Measurements from ENCODE around the gene RDM1.
"Not testable (repeated sequence)": the region's sequence is repeated elsewhere in the genome, so short reads cannot be mapped to it uniquely, and the experiment has no call there.

Gene RDM1

GRCh38 chr17:35900708-35901480, 29.7 kb downstream of the RDM1 start:
- H3K36me3 ChIP-seq (replicated peaks; ENCODE audit: insufficient read depth, low read length), result no peaks in the 10 kb centered on the region
- H2AFZ ChIP-seq (ENCODE audit: low read length), result no peak overlapping the region
- H3K4me1 ChIP-seq (ENCODE audit: low read length), result no peaks in the 10 kb centered on the region
- H3K79me2 ChIP-seq (ENCODE audit: low read length), result no peaks in the 10 kb centered on the region
- no peaks in the 10 kb centered on the region for H3K9me3 ChIP-seq (replicated peaks; ENCODE audit: insufficient read depth, low read length)
- no peak overlapping the region for H3K9ac ChIP-seq (ENCODE audit: low read length)
- H3F3A ChIP-seq (ENCODE audit: insufficient read depth, low read length), result no peaks in the 10 kb centered on the region
- no peaks in the 10 kb centered on the region for H4K20me1 ChIP-seq (ENCODE audit: insufficient read depth, low read length)
- no peak overlapping the region for H3K4me3 ChIP-seq (ENCODE audit: low read length)
- no peak overlapping the region for H3K27ac ChIP-seq (ENCODE audit: low read length)
- H3K4me2 ChIP-seq (ENCODE audit: low read depth, low read length), result no peak overlapping the region
- no peaks in the 10 kb centered on the region for H3K27me3 ChIP-seq (replicated peaks; ENCODE audit: insufficient read depth, low read length)
- H3K9me2 ChIP-seq (replicated peaks; ENCODE audit: insufficient read depth, low read length), result no peaks in the 10 kb centered on the region
- no peak for TF ChIP-seq EZH2 (optimal IDR thresholded peaks at IDR 0.05; ENCODE audit: low read depth, low read length)
- no peak for TF ChIP-seq EZH2phosphoT487 (IDR thresholded peaks at IDR 0.05; ENCODE audit: low read length)
- TF ChIP-seq CTCF (IDR thresholded peaks at IDR 0.05; ENCODE audit: low read length), result no peak
- no peak for DNase-seq

GRCh38 chr17:35900280-35900679, 30.3 kb downstream of the RDM1 start:
- DNase-seq, result no peak
- TF ChIP-seq EZH2 (optimal IDR thresholded peaks at IDR 0.05; ENCODE audit: low read depth, low read length) (no peak), EZH2phosphoT487 (IDR thresholded peaks at IDR 0.05; ENCODE audit: low read length) (no peak)
- no peak overlapping the region for H3K9ac ChIP-seq (ENCODE audit: low read length)
- H3F3A ChIP-seq (ENCODE audit: insufficient read depth, low read length), result no peaks in the 10 kb centered on the region
- H3K27me3 ChIP-seq (replicated peaks; ENCODE audit: insufficient read depth, low read length), result no peaks in the 10 kb centered on the region
- no peaks in the 10 kb centered on the region for H3K4me1 ChIP-seq (ENCODE audit: low read length)
- no peak overlapping the region for H3K4me3 ChIP-seq (ENCODE audit: low read length)
- no peaks in the 10 kb centered on the region for H3K9me3 ChIP-seq (replicated peaks; ENCODE audit: insufficient read depth, low read length)
- H3K4me2 ChIP-seq (ENCODE audit: low read depth, low read length), result no peak overlapping the region
- H4K20me1 ChIP-seq (ENCODE audit: insufficient read depth, low read length), result no peaks in the 10 kb centered on the region
- no peaks in the 10 kb centered on the region for H3K9me2 ChIP-seq (replicated peaks; ENCODE audit: insufficient read depth, low read length)
- no peak overlapping the region for H2AFZ ChIP-seq (ENCODE audit: low read length)
- no peaks in the 10 kb centered on the region for H3K79me2 ChIP-seq (ENCODE audit: low read length)
- H3K27ac ChIP-seq (ENCODE audit: low read length), result no peak overlapping the region
- no peaks in the 10 kb centered on the region for H3K36me3 ChIP-seq (replicated peaks; ENCODE audit: insufficient read depth, low read length)

- Histone ChIP-seq H4K20me1 (ENCODE audit: insufficient read depth, low read length) (no peaks in the 10 kb centered on the region), H3K27ac (ENCODE audit: low read length) (no peak overlapping the region), H3F3A (ENCODE audit: insufficient read depth, low read length) (no peaks in the 10 kb centered on the region), H3K4me3 (ENCODE audit: low read length) (no peak overlapping the region), H2AFZ (ENCODE audit: low read length) (no peak overlapping the region; the same call in 1 of the 2 replicates), H3K4me1 (ENCODE audit: low read length) (no peaks in the 10 kb centered on the region), H3K27me3 (replicated peaks; ENCODE audit: insufficient read depth, low read length) (no peaks in the 10 kb centered on the region), H3K36me3 (replicated peaks; ENCODE audit: insufficient read depth, low read length) (no peaks in the 10 kb centered on the region), H3K9ac (ENCODE audit: low read length) (no peak overlapping the region), H3K79me2 (ENCODE audit: low read length) (no peaks in the 10 kb centered on the region), H3K9me2 (replicated peaks; ENCODE audit: insufficient read depth, low read length) (no peaks in the 10 kb centered on the region), H3K4me2 (ENCODE audit: low read depth, low read length) (no peak overlapping the region), H3K9me3 (replicated peaks; ENCODE audit: insufficient read depth, low read length) (no peaks in the 10 kb centered on the region)
- no peak for DNase-seq
- TF ChIP-seq EZH2phosphoT487 (IDR thresholded peaks at IDR 0.05; ENCODE audit: low read length), result no peak
- no peak for TF ChIP-seq CTCF (IDR thresholded peaks at IDR 0.05; ENCODE audit: low read length)
- no peak for TF ChIP-seq EZH2 (optimal IDR thresholded peaks at IDR 0.05; ENCODE audit: low read depth, low read length)
Measured at GRCh38 chr17:35898283-35899070, 32.1 kb downstream of the RDM1 start.

GRCh38 chr17:35897772-35898171, 32.8 kb downstream of the RDM1 start:
- H3K27ac ChIP-seq (ENCODE audit: low read length); H3K4me1 ChIP-seq (ENCODE audit: low read length); H3F3A ChIP-seq (ENCODE audit: insufficient read depth, low read length); H3K9me2 ChIP-seq (replicated peaks; ENCODE audit: insufficient read depth, low read length); H4K20me1 ChIP-seq (ENCODE audit: insufficient read depth, low read length); H2AFZ ChIP-seq (ENCODE audit: low read length); H3K4me2 ChIP-seq (ENCODE audit: low read depth, low read length); H3K9me3 ChIP-seq (replicated peaks; ENCODE audit: insufficient read depth, low read length); DNase-seq; H3K79me2 ChIP-seq (ENCODE audit: low read length); H3K27me3 ChIP-seq (replicated peaks; ENCODE audit: insufficient read depth, low read length); H3K9ac ChIP-seq (ENCODE audit: low read length); H3K4me3 ChIP-seq (ENCODE audit: low read length); H3K36me3 ChIP-seq (replicated peaks; ENCODE audit: insufficient read depth, low read length): not testable (repeated sequence)

Measured in MM.1S (cell line).